ENCODE data around the gene MKX. TPM values are rescaled to one million over a fixed set of nuclear protein-coding genes. Genes with fewer than 3 reads are reported as not detected.

Gene MKX
- total RNA-seq, 2 donors from 2014 or later: 0.10 to 2.3 TPM

- Histone ChIP-seq H3K9me3 (no peaks in the 10 kb centered on the region), H3K4me1 (no peaks in the 10 kb centered on the region), H3K27me3 (no peaks in the 10 kb centered on the region), H3K36me3 (no peaks in the 10 kb centered on the region), H3K27ac (no peak overlapping the region), H3K9ac (ENCODE audit: low read depth in 2 of 2, low read length in 2 of 2) (no peak overlapping the region), H3K4me3 (no peak overlapping the region)
- DNase-seq: no peak
- no peak for TF ChIP-seq CTCF (IDR thresholded peaks at IDR 0.05)
- intact Hi-C loops (cut with DNase I): loop anchor here (2.0 to 5.0 kb wide), 2 partner anchors 96 to 208 kb away; no protein-coding TSS in a partner anchor
Observed at GRCh38 chr10:27655296-27655695, 90.3 kb downstream of the MKX start.

GRCh38 chr10:27654284-27654683, 91.3 kb downstream of the MKX start:
- Histone ChIP-seq H3K4me1 (no peaks in the 10 kb centered on the region), H3K9me3 (no peaks in the 10 kb centered on the region), H3K27ac (no peak overlapping the region), H3K9ac (ENCODE audit: low read depth in 2 of 2, low read length in 2 of 2) (no peak overlapping the region), H3K36me3 (no peaks in the 10 kb centered on the region), H3K4me3 (no peak overlapping the region), H3K27me3 (no peaks in the 10 kb centered on the region)
- intact Hi-C loops (cut with DNase I): loop anchor here (2.0 kb wide), 1 partner anchor 95 kb away; no protein-coding TSS in a partner anchor
- no peak for DNase-seq
- TF ChIP-seq CTCF (IDR thresholded peaks at IDR 0.05): no peak

GRCh38 chr10:27646604-27647175, 98.9 kb downstream of the MKX start:
- intact Hi-C loops (cut with DNase I): no loop called here
- no peaks in the 10 kb centered on the region for H3K4me1 ChIP-seq
- no peak for TF ChIP-seq CTCF (IDR thresholded peaks at IDR 0.05)
- no peaks in the 10 kb centered on the region for H3K9me3 ChIP-seq
- no peak overlapping the region for H3K27ac ChIP-seq
- H3K4me3 ChIP-seq: no peak overlapping the region
- no peaks in the 10 kb centered on the region for H3K36me3 ChIP-seq
- H3K9ac ChIP-seq (ENCODE audit: low read depth in 2 of 2, low read length in 2 of 2): no peak overlapping the region
- H3K27me3 ChIP-seq: no peaks in the 10 kb centered on the region
- DNase-seq: no peak

- no peak overlapping the region for H3K27ac ChIP-seq
- no peaks in the 10 kb centered on the region for H3K36me3 ChIP-seq
Observed at GRCh38 chr10:27646194-27646593, 99.4 kb downstream of the MKX start.

GRCh38 chr10:27644307-27644939, 101.2 kb downstream of the MKX start:
- Histone ChIP-seq H3K9me3 (no peaks in the 10 kb centered on the region), H3K27ac (no peak overlapping the region), H3K27me3 (no peaks in the 10 kb centered on the region), H3K9ac (ENCODE audit: low read depth in 2 of 2, low read length in 2 of 2) (no peak overlapping the region), H3K4me3 (no peak overlapping the region), H3K36me3 (no peaks in the 10 kb centered on the region), H3K4me1 (no peaks in the 10 kb centered on the region)
- intact Hi-C loops (cut with DNase I): no loop called here
- TF ChIP-seq CTCF (IDR thresholded peaks at IDR 0.05): no peak
- DNase-seq: no peak

More at GRCh38 chr10:27646194-27646593, 99.4 kb downstream of the MKX start:
- no peaks in the 10 kb centered on the region for H3K27me3 ChIP-seq
- no peak overlapping the region for H3K9ac ChIP-seq (ENCODE audit: low read depth in 2 of 2, low read length in 2 of 2)
- H3K4me1 ChIP-seq: no peaks in the 10 kb centered on the region
- H3K4me3 ChIP-seq: no peak overlapping the region
- H3K9me3 ChIP-seq: no peaks in the 10 kb centered on the region
- intact Hi-C loops (cut with DNase I): no loop called here
- no peak for TF ChIP-seq CTCF (IDR thresholded peaks at IDR 0.05)
- DNase-seq: no peak
